ENCODE data around the gene KCNQ1. TPM values are rescaled to one million over a fixed set of nuclear protein-coding genes. Genes with fewer than 3 reads are reported as not detected.
A peak's percentile ranks its signal among the peaks of the same experiment; 100 is the strongest.

KCNQ1 gene
- total RNA-seq, 2 experiments from 2014 or later, result 9.1 to 10.9 TPM

DNA sequence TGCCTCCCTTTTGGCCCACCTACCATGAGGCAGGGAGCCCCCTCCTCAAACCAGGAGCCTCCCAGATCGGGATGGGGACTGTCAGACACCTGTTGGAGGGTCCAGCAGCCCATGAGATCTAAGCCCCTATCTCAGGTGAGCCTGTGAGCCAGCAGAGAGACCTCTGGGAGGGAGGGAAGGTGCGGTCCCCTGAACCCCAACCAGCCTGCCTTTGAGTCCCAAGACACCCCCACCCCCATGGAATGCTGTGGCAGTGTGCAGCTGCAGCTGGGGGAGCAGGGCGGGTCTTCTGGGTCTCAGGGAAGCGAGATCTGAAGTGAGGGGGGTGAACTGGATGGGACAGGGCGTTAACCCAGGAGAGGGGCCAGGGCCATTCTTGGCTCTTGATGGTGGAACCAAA, 442.1 kb downstream of the KCNQ1 start:
- peaks cover 14% of the 10 kb centered on the region for H3K4me1 Mint-ChIP-seq
- intact Hi-C loops (cut with DNase I, micrococcal nuclease), result loop anchor here (5.0 kb wide), 3 partner anchors 440 to 690 kb away; partner anchors contain the start of gene KCNQ1 (in 1 of the 2)
- ChIA-PET CTCF (interaction anchor here (0.6 to 10.2 kb wide), 11 partner anchors 8 to 467 kb away, joined by 3 to 255 read pairs (median 4); partner anchors contain the start of gene PHLDA2), POLR2A (no interaction called here)
- H3K27me3 Mint-ChIP-seq, result peaks cover 5% of the 10 kb centered on the region
- no peaks in the 10 kb centered on the region for H3K9me3 Mint-ChIP-seq (ENCODE audit: low read depth)
- DNase-seq (no peak), ATAC-seq (no peak)
- no peak overlapping the region for H3K27ac Mint-ChIP-seq
- H3K36me3 Mint-ChIP-seq (ENCODE audit: low read depth), result no peaks in the 10 kb centered on the region
- peak overlapping the region; percentile 24 for H3K4me3 Mint-ChIP-seq

GRCh38 chr11:2887515-2888195, 442.8 kb downstream of the KCNQ1 start:
- Mint-ChIP-seq H3K9me3 (ENCODE audit: low read depth) (no peaks in the 10 kb centered on the region), H3K36me3 (ENCODE audit: low read depth) (no peaks in the 10 kb centered on the region), H3K27ac (no peak overlapping the region), H3K27me3 (peaks cover 5% of the 10 kb centered on the region), H3K4me3 (no peak overlapping the region), H3K4me1 (peaks cover 17% of the 10 kb centered on the region)
- intact Hi-C loops (cut with DNase I, micrococcal nuclease), result loop anchor here (1.0 to 5.0 kb wide), 6 partner anchors 354 to 690 kb away; partner anchors contain the start of gene KCNQ1 (in 1 of the 2)
- ATAC-seq (no peak), DNase-seq (no peak)
- ChIA-PET CTCF (interaction anchor here (0.5 to 10.2 kb wide), 31 partner anchors 8 to 468 kb away, joined by 3 to 255 read pairs (median 4); partner anchors contain the start of gene PHLDA2), POLR2A (no interaction called here)

GRCh38 chr11:2888266-2888968, 443.6 kb downstream of the KCNQ1 start:
- CTCF ChIA-PET, result interaction anchor here (0.5 to 10.2 kb wide), 29 partner anchors 9 to 468 kb away, joined by 3 to 255 read pairs (median 4); partner anchors contain the start of gene PHLDA2
- H3K4me1 Mint-ChIP-seq, result peaks cover 20% of the 10 kb centered on the region
- no peak overlapping the region for H3K4me3 Mint-ChIP-seq
- H3K36me3 Mint-ChIP-seq (ENCODE audit: low read depth), result no peaks in the 10 kb centered on the region
- peak; percentile 48 for ATAC-seq
- POLR2A ChIA-PET, result interaction anchor here (0.6 kb wide), 1 partner anchor 188 kb away, joined by 3 read pairs; the partner anchor contains the start of gene KCNQ1OT1
- peak; percentile 94 for DNase-seq
- intact Hi-C loops (cut with DNase I, micrococcal nuclease), result loop anchor here (1.0 to 5.0 kb wide), 6 partner anchors 355 to 691 kb away; partner anchors contain the start of gene KCNQ1 (in 1 of the 2)
- peaks cover under 1% of the 10 kb centered on the region for H3K27me3 Mint-ChIP-seq
- H3K27ac Mint-ChIP-seq, result no peak overlapping the region
- H3K9me3 Mint-ChIP-seq (ENCODE audit: low read depth), result no peaks in the 10 kb centered on the region

GRCh38 chr11:2889362-2890273, 444.8 kb downstream of the KCNQ1 start:
- DNase-seq, result no peak
- intact Hi-C loops (cut with DNase I, micrococcal nuclease), result loop anchor here (5.0 kb wide), 4 partner anchors 43 to 692 kb away; partner anchors contain the start of gene KCNQ1 (in 1 of the 2)

DNA sequence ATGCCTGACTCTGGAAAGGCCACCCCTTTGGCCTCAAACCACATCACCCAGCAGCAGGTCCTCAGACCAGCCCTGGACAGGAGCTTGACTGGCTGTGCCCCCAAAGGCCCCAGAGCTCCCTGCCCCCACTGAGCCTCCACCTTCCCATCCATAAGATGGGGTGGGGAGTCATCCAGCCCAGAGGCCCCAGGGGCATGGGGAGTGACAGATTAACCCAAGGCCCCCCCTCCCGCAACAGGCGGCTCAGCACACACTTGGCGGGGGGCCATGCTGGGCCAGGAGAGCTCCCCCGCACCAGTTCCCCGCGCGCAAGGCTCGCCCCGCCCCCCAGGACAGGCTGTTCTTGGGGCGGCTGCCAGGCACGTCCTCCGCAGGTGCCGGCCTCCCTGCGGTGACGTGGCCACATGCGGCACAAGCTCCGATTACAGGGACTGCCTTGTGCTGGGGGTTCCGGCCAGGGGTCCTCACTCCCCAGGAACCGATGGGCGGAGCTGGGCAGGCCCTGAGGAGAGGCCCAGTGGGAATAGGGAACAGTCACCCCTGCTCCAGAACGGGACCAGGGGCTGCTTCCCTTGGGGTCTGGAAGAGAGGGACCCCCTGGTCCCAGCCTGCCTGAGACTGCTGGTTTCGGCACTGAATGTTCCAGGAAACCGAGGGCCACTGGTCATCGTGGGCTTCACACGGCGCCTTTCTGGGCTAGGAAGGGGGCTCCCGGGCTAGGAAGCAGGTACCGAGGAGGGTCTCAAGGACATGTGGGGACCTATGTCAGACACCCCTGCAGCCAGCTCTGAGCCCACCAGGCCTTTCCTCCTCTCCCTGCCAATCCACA, 445.9 kb downstream of the KCNQ1 start:
- CTCF ChIA-PET, result interaction anchor here (1.3 to 10.2 kb wide), 4 partner anchors 12 to 356 kb away, joined by 3 to 255 read pairs (median 18); a partner anchor contains a TSS
- peaks cover 20% of the 10 kb centered on the region for H3K4me1 Mint-ChIP-seq
- ATAC-seq (no peak), DNase-seq (peak; percentile 40)
- intact Hi-C loops (cut with DNase I, micrococcal nuclease), result loop anchor here in 1 of 2 experiments (5.0 kb wide), 1 partner anchor 42 kb away; no protein-coding TSS in a partner anchor
- POLR2A ChIA-PET, result no interaction called here
- no peaks in the 10 kb centered on the region for H3K36me3 Mint-ChIP-seq (ENCODE audit: low read depth)
- H3K27ac Mint-ChIP-seq, result no peak overlapping the region
- H3K9me3 Mint-ChIP-seq (ENCODE audit: low read depth), result no peaks in the 10 kb centered on the region
- H3K4me3 Mint-ChIP-seq, result no peak overlapping the region
- H3K27me3 Mint-ChIP-seq, result no peaks in the 10 kb centered on the region

More at GRCh38 chr11:2889362-2890273, 444.8 kb downstream of the KCNQ1 start:
- no peak overlapping the region for H3K4me3 Mint-ChIP-seq
- H3K27ac Mint-ChIP-seq, result peak overlapping the region; percentile 19
- no peak for ATAC-seq
- H3K4me1 Mint-ChIP-seq, result peaks cover 20% of the 10 kb centered on the region
- POLR2A ChIA-PET, result no interaction called here
- H3K27me3 Mint-ChIP-seq, result no peaks in the 10 kb centered on the region
- no peaks in the 10 kb centered on the region for H3K36me3 Mint-ChIP-seq (ENCODE audit: low read depth)
- H3K9me3 Mint-ChIP-seq (ENCODE audit: low read depth), result no peaks in the 10 kb centered on the region
- CTCF ChIA-PET, result interaction anchor here (0.6 to 10.2 kb wide), 7 partner anchors 11 to 400 kb away, joined by 3 to 255 read pairs (median 4); no protein-coding TSS in a partner anchor

GRCh38 chr11:2891326-2892214, 446.8 kb downstream of the KCNQ1 start:
- Mint-ChIP-seq H3K36me3 (ENCODE audit: low read depth) (no peaks in the 10 kb centered on the region), H3K27ac (peak overlapping the region; percentile 80), H3K4me3 (peak overlapping the region; percentile 75), H3K4me1 (peaks cover 19% of the 10 kb centered on the region), H3K27me3 (no peaks in the 10 kb centered on the region), H3K9me3 (ENCODE audit: low read depth) (no peaks in the 10 kb centered on the region)
- no peak for DNase-seq
- ChIA-PET CTCF (interaction anchor here (0.6 to 10.2 kb wide), 16 partner anchors 11 to 1298 kb away, joined by 3 to 255 read pairs (median 3); a partner anchor contains a TSS), POLR2A (interaction anchor here (0.9 to 1.0 kb wide), 2 partner anchors 10 to 358 kb away, joined by 3 to 4 read pairs; a partner anchor contains a TSS)
- intact Hi-C loops (cut with DNase I, micrococcal nuclease), result loop anchor here (1.0 to 5.0 kb wide), 10 partner anchors 11 to 463 kb away; partner anchors contain the start of gene CARS1 (in 1 of the 2)
- no peak for ATAC-seq

- ChIA-PET POLR2A (interaction anchor here (0.9 to 1.0 kb wide), 2 partner anchors 10 to 359 kb away, joined by 3 to 4 read pairs; a partner anchor contains a TSS), CTCF (interaction anchor here (0.6 to 10.2 kb wide), 23 partner anchors 9 to 894 kb away, joined by 3 to 255 read pairs (median 3); partner anchors contain the start of gene PHLDA2)
- peak overlapping the region; percentile 75 for H3K4me3 Mint-ChIP-seq
- H3K36me3 Mint-ChIP-seq (ENCODE audit: low read depth), result no peaks in the 10 kb centered on the region
- intact Hi-C loops (cut with DNase I, micrococcal nuclease), result loop anchor here (1.0 to 5.0 kb wide), 10 partner anchors 10 to 464 kb away; partner anchors contain the start of gene CARS1 (in 1 of the 2)
- DNase-seq (peak; percentile 85), ATAC-seq (peak; percentile 69)
- no peaks in the 10 kb centered on the region for H3K9me3 Mint-ChIP-seq (ENCODE audit: low read depth)
- H3K27ac Mint-ChIP-seq, result peak overlapping the region; percentile 80
- H3K27me3 Mint-ChIP-seq, result no peaks in the 10 kb centered on the region
- peaks cover 18% of the 10 kb centered on the region for H3K4me1 Mint-ChIP-seq
Measured at GRCh38 chr11:2892215-2892966, 447.6 kb downstream of the KCNQ1 start.

DNA sequence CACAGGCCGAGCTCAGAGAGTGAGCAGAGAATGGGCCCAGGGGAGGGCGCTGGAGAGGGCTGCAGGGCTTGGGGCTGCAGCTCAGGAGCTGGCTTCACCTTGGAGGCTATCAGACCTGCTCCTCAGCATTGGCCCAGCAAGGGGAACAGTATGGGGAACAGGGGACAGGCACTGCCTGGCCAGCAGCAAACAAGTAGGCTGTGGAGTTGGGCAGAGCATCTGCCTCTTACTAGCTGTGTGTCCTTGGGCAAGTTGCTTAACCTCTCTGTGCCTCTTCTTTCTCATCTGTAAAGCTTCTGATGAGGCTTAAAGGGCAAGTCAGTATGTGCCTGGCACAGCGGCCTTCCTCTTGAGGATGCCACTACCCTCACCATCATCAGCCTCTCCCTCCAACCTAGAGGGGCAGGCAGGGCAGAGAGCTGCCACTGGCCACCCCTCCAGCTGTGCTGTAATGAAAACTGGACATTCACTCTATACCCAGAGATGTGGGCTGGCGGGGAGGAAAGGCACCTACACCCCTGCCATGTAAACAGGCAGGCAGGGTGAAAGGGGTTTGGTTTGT, 448.2 kb downstream of the KCNQ1 start:
- Mint-ChIP-seq H3K36me3 (ENCODE audit: low read depth) (no peaks in the 10 kb centered on the region), H3K27ac (peak overlapping the region; percentile 71), H3K27me3 (no peaks in the 10 kb centered on the region), H3K4me3 (peak overlapping the region; percentile 75), H3K4me1 (peaks cover 21% of the 10 kb centered on the region), H3K9me3 (ENCODE audit: low read depth) (no peaks in the 10 kb centered on the region)
- intact Hi-C loops (cut with DNase I, micrococcal nuclease), result loop anchor here (1.0 to 5.0 kb wide), 10 partner anchors 9 to 465 kb away; partner anchors contain the start of gene CARS1 (in 1 of the 2)
- POLR2A ChIA-PET, result interaction anchor here (0.9 kb wide), 1 partner anchor 9 kb away, joined by 3 read pairs; a partner anchor contains a TSS
- ATAC-seq, result peak; percentile 68
- CTCF ChIA-PET, result interaction anchor here (0.7 to 10.2 kb wide), 15 partner anchors 9 to 511 kb away, joined by 3 to 255 read pairs (median 3); partner anchors contain the start of gene PHLDA2
- DNase-seq, result peak; percentile 78
